HL-60 (cell line): ENCODE data around the gene KCNAB1.

Source experiments
- GABPA ChIP-seq: IDR thresholded peaks from 2 replicates; pipeline ENCODE4 v1.6.1; 2012; ENCODE audit warnings: low read depth
- POLR2AphosphoS5 ChIP-seq: IDR thresholded peaks from 2 replicates; pipeline ENCODE4 v1.6.1; 2012; ENCODE audit warnings: low read depth
- TF ChIP-seq, protein P1 (sequence below): IDR thresholded peaks from one replicate; pipeline ENCODE4 v1.5.1; 2011; ENCODE audit warnings: low read length, control low read depth, inconsistent platforms; ENCODE audit not compliant: insufficient read depth
- TF ChIP-seq, protein P2 (sequence below): IDR thresholded peaks from 2 replicates; pipeline ENCODE4 v1.6.1; 2012; ENCODE audit warnings: low read depth; ENCODE audit not compliant: insufficient replicate concordance

DNA sequence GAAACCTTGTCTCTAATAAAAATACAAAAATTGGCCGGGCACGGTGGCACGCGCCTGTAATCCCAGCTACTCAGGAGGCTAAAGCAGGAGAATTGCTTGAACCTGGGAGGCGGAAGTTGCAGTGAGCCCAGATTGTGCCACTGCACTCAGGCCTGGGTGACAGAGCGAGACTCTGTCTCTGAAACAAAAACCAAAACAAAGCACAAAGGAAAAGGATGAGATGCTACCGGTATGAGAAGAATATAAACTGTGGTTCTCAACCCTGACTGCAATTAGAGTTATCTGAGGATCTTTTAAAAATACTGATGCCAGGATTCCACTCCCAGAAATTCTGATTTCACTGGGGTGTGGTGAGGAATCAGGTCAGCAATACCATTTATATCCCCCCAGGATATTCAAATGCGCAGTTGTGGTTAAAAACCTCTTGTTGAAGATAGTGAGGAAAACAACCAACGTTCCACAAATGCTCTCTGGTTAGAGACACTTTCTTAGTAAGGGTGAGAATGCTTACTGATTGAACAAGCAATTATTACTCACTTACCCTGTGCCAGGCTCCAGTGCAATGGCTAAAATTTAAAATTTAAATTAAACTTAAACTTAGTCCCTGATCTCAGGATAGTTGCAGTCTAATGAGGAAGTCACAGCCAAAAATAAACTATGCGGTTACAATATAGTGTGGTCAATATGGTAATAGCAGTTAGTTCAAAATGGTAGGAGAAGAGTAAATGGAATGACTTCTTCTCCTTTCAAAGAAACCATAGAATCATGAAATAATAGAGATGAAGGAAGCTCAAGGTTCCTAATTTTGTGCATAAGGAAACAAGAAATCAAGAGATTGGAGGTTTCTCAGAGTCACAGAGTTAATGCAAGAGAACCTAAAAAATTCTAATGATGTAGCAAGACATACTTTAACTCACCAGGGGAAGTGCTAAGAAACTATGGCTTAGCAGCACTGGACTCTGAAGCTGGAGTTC lies 325.0 kb downstream of the KCNAB1 start:
- TF ChIP-seq, protein P1, sequence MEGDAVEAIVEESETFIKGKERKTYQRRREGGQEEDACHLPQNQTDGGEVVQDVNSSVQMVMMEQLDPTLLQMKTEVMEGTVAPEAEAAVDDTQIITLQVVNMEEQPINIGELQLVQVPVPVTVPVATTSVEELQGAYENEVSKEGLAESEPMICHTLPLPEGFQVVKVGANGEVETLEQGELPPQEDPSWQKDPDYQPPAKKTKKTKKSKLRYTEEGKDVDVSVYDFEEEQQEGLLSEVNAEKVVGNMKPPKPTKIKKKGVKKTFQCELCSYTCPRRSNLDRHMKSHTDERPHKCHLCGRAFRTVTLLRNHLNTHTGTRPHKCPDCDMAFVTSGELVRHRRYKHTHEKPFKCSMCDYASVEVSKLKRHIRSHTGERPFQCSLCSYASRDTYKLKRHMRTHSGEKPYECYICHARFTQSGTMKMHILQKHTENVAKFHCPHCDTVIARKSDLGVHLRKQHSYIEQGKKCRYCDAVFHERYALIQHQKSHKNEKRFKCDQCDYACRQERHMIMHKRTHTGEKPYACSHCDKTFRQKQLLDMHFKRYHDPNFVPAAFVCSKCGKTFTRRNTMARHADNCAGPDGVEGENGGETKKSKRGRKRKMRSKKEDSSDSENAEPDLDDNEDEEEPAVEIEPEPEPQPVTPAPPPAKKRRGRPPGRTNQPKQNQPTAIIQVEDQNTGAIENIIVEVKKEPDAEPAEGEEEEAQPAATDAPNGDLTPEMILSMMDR, result no peak
- TF ChIP-seq POLR2AphosphoS5 (no peak), GABPA (no peak)
- TF ChIP-seq, protein P2, sequence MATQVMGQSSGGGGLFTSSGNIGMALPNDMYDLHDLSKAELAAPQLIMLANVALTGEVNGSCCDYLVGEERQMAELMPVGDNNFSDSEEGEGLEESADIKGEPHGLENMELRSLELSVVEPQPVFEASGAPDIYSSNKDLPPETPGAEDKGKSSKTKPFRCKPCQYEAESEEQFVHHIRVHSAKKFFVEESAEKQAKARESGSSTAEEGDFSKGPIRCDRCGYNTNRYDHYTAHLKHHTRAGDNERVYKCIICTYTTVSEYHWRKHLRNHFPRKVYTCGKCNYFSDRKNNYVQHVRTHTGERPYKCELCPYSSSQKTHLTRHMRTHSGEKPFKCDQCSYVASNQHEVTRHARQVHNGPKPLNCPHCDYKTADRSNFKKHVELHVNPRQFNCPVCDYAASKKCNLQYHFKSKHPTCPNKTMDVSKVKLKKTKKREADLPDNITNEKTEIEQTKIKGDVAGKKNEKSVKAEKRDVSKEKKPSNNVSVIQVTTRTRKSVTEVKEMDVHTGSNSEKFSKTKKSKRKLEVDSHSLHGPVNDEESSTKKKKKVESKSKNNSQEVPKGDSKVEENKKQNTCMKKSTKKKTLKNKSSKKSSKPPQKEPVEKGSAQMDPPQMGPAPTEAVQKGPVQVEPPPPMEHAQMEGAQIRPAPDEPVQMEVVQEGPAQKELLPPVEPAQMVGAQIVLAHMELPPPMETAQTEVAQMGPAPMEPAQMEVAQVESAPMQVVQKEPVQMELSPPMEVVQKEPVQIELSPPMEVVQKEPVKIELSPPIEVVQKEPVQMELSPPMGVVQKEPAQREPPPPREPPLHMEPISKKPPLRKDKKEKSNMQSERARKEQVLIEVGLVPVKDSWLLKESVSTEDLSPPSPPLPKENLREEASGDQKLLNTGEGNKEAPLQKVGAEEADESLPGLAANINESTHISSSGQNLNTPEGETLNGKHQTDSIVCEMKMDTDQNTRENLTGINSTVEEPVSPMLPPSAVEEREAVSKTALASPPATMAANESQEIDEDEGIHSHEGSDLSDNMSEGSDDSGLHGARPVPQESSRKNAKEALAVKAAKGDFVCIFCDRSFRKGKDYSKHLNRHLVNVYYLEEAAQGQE, result no peak
